Thoracic aorta (tissue), 2 donors: ENCODE data around the gene SYNPO2. TPM values are rescaled to one million over a fixed set of nuclear protein-coding genes. Genes with fewer than 3 reads are reported as not detected.

Experiments used
- ATAC-seq: fragments of 150-250 bp; one replicate; pipeline ENCODE4 v1.8.0; 2017; ENCODE audit warnings: low read depth; ENCODE audit not compliant: insufficient number of reproducible peaks, low FRiP score
- DNase-seq: peaks from one replicate; pipeline ENCODE4 v3.0.0-alpha.2; 2020; ENCODE audit warnings: low spot score
- H3K27ac ChIP-seq, 2 donors: fragments of 200-600 bp; sonication (generic); 1 replicate in 1 of 2; 2 replicates in 1 of 2; pipeline ENCODE4 v1.5.1; 2016; ENCODE audit warnings: mild to moderate bottlenecking in 2 of 2, moderate library complexity in 2 of 2
- H3K27me3 ChIP-seq: fragments of 200-600 bp; sonication (generic); replicated peaks from 2 replicates; pipeline ENCODE4 v1.6.0; 2016; ENCODE audit warnings: mild to moderate bottlenecking; ENCODE audit not compliant: insufficient read depth
- H3K36me3 ChIP-seq: fragments of 200-600 bp; sonication (generic); one replicate; pipeline ENCODE4 v1.5.1; 2016
- H3K4me1 ChIP-seq, 2 donors: fragments of 200-600 bp; sonication (generic); 1 replicate in 1 of 2; 2 replicates in 1 of 2; pipeline versions ENCODE4 v1.5.1 to v1.6.0; 2016; ENCODE audit warnings: low read depth in 2 of 2, mild to moderate bottlenecking in 1 of 2; ENCODE audit not compliant: control insufficient read depth in 1 of 2
- H3K4me3 ChIP-seq: fragments of 200-600 bp; sonication (generic); 2 replicates; pipeline ENCODE4 v1.5.1; 2016; ENCODE audit warnings: mild to moderate bottlenecking
- H3K9me3 ChIP-seq: fragments of 200-600 bp; sonication (generic); 2 replicates; pipeline ENCODE4 v1.5.1; 2016
- total RNA-seq, 2 donors: library from RNA; depleted of rRNA; stranded (reverse); fragments of >200 nt; gene quantifications; one replicate each; pipeline versions ENCODE4 v1.1.0 to v1.2.3, GENCODE V29; 2016
- TF ChIP-seq, protein P1 (sequence below): fragments of 200-600 bp; sonication (generic); IDR thresholded peaks from one replicate; pipeline ENCODE4 v1.5.1; 2019; ENCODE audit warnings: antibody characterized with exemption

Gene SYNPO2
- total RNA-seq, 2 donors from 2014 or later: 264 to 313 TPM

DNA sequence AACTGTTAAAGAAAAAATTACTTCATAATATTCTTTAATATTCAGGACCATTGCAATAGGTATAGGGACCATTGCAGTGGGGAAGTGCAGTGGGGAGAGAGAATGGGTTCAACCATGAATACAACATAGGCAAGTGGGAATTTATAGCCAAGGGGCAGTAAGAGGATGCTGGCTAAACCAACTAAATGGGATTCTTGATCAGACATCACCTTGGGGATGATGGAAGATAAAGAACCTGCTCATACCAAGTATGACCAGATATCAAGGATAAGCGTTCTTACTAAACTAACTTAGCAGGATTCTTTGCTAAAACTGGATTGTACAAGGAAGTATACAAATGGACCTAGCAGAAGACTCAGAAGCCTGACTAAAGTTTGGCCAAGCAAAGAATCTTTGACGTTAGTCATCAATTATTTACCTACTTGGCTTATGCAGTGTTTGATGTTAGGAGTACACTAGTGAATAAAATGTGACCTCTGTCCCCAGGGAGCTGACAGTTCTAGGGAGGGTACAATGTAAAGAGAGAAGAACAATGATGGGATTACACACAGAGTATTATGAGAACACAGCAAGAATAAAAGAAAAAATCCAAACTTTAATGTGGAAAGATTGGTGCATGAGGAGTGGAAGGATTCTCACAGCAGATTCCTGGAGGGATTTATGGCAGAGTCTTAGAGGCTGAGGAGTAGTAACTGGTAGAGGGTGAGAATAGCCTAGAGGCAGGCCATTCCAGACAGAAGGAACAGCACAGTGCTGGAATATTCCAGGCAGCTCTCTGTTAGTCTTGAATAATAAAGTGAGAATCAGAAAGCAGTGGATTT, 192.3 kb downstream of the SYNPO2 start:
- H3K36me3 ChIP-seq: no peaks in the 10 kb centered on the region
- DNase-seq (no peak), ATAC-seq (no peak)
- TF ChIP-seq, protein P1, sequence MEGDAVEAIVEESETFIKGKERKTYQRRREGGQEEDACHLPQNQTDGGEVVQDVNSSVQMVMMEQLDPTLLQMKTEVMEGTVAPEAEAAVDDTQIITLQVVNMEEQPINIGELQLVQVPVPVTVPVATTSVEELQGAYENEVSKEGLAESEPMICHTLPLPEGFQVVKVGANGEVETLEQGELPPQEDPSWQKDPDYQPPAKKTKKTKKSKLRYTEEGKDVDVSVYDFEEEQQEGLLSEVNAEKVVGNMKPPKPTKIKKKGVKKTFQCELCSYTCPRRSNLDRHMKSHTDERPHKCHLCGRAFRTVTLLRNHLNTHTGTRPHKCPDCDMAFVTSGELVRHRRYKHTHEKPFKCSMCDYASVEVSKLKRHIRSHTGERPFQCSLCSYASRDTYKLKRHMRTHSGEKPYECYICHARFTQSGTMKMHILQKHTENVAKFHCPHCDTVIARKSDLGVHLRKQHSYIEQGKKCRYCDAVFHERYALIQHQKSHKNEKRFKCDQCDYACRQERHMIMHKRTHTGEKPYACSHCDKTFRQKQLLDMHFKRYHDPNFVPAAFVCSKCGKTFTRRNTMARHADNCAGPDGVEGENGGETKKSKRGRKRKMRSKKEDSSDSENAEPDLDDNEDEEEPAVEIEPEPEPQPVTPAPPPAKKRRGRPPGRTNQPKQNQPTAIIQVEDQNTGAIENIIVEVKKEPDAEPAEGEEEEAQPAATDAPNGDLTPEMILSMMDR: no peak
- H3K4me3 ChIP-seq: no peak overlapping the region
- no peak overlapping the region for H3K27ac ChIP-seq
- H3K27me3 ChIP-seq: no peaks in the 10 kb centered on the region
- H3K4me1 ChIP-seq: no peaks in the 10 kb centered on the region
- H3K9me3 ChIP-seq: peaks cover 3% of the 10 kb centered on the region

DNA sequence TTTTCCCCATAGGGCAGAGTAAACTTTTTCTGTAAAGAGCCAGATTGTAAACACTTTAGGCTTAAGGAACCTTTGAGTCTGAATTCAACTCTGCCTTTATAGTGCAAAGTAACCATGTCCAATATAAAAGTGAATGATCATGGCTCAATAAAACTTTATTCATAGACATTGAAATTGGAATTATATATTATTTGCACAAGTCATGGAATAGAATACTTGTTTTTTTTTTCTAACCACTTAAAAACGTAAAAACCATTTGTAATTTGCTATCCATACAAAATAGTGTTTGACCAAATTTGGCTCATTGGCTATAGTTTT, 192.8 kb downstream of the SYNPO2 start:
- H3K27me3 ChIP-seq: no peaks in the 10 kb centered on the region
- H3K4me1 ChIP-seq: no peaks in the 10 kb centered on the region
- TF ChIP-seq, protein P1: no peak
- H3K27ac ChIP-seq: no peak overlapping the region
- no peak for DNase-seq
- no peak overlapping the region for H3K4me3 ChIP-seq
- no peak for ATAC-seq
- H3K9me3 ChIP-seq: peaks cover 3% of the 10 kb centered on the region
- H3K36me3 ChIP-seq: no peaks in the 10 kb centered on the region

DNA sequence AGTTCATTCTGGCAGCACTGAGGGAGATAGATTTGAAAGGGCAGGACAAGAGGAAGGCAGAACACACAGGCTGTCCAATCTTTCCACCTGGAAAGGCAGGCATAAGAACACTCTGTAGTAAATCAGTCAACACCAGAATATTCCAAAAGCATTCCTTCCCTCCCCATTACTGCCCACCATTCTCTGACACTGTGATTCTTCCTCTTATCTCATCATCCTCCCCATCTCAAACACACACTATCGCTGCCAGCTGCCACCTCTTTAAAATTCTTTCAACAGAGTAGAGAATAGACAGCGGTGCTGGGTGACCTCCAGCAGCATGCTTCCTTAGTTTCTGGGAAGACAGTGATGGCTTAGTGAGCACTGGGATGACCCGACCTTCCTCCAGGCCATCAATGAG, 193.3 kb downstream of the SYNPO2 start:
- no peak for ATAC-seq
- Histone ChIP-seq H3K27me3 (no peaks in the 10 kb centered on the region), H3K4me1 (no peaks in the 10 kb centered on the region), H3K4me3 (no peak overlapping the region), H3K36me3 (no peaks in the 10 kb centered on the region), H3K9me3 (peaks cover 3% of the 10 kb centered on the region), H3K27ac (no peak overlapping the region)
- TF ChIP-seq, protein P1: no peak
- DNase-seq: no peak

DNA sequence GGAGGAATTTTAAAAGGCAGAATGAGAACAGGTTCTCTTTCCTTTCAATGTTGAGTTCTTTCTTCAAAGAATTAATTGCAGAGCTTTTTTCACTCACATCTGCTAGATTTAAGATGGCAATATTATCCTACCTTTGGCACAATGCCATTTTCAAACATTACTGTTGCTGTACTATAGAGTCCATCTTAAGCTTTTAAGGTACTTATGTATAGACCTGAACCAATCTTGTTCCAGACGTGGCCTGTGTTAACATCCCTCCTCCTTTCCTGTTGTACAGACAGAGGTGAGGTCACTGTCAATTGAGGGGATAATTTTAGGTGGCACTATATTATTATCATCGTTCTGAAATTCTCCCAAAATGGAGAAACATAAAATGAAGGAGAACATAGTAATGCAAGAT, 194.0 kb downstream of the SYNPO2 start:
- Histone ChIP-seq H3K4me1 (no peaks in the 10 kb centered on the region), H3K36me3 (no peaks in the 10 kb centered on the region), H3K27ac (no peak overlapping the region), H3K27me3 (no peaks in the 10 kb centered on the region), H3K4me3 (no peak overlapping the region), H3K9me3 (peaks cover 3% of the 10 kb centered on the region)
- TF ChIP-seq, protein P1: no peak
- no peak for ATAC-seq
- no peak for DNase-seq

DNA sequence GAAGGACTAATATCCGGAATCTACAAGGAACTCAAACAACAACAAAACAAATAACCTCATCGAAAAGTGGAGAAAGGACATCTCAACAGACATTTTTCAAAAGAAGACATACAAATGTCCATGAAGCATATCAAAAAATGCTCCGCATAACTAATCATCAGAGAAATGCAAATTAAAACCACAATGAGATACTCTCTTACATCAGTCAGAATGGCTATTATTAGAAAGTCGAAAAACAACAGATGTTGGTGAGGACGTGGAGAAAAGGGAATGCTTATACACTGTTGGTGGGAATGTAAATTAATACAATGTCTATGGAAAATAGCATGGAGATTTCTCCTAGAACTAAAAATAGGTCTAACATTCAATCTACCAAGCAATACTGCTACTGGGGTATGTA, 195.9 kb downstream of the SYNPO2 start:
- H3K4me1 ChIP-seq: no peaks in the 10 kb centered on the region
- ATAC-seq (no peak), DNase-seq (no peak)
- TF ChIP-seq, protein P1: no peak
- no peaks in the 10 kb centered on the region for H3K27me3 ChIP-seq
- no peaks in the 10 kb centered on the region for H3K9me3 ChIP-seq
- H3K36me3 ChIP-seq: no peaks in the 10 kb centered on the region
- no peak overlapping the region for H3K27ac ChIP-seq
- no peak overlapping the region for H3K4me3 ChIP-seq
